IMR-90 (cell line): ENCODE results near the gene KANSL3. TPM values are rescaled to one million over a fixed set of nuclear protein-coding genes. Genes with fewer than 3 reads are reported as not detected.

Source experiments
- ATAC-seq: fragments of 200-7000 bp; cut with Tn5 transposase; 2 replicates; pipeline ENCODE4 v1.9.1; 2020; ENCODE audit warnings: low read depth, mild to moderate bottlenecking, moderate library complexity
- BruUV-seq: library from RNA; stranded (reverse); fragments of 400-500 nt; replicated peaks from 2 replicates; lab custom pipeline; 2021; lab: Mats Ljungman, UMichigan
- CTCF ChIA-PET: fragments of 300-600 bp; formaldehyde crosslinking; extraction: SDS; loops from one replicate; lab custom pipeline; 2021; ENCODE audit warnings: antibody characterized with exemption; lab: Yijun Ruan, JAX
- POLR2A ChIA-PET: fragments of 300-600 bp; sonication (Branson Sonifier 250); formaldehyde crosslinking; loops from one replicate; lab custom pipeline; 2022; ENCODE audit warnings: antibody characterized with exemption; ENCODE audit not compliant: unreplicated experiment; lab: Charles Lee
- DNase-seq: peaks from one replicate; pipeline ENCODE4 v3.0.0; 2013
- H2AFZ ChIP-seq: replicated peaks from 2 replicates; pipeline ENCODE3; 2013; ENCODE audit warnings: low read length, mild to moderate bottlenecking; ENCODE audit not compliant: poor library complexity
- H2AK5ac ChIP-seq: 2 replicates; pipeline ENCODE4 v1.6.1; 2013; ENCODE audit warnings: low read depth, low read length, inconsistent platforms
- H2AK9ac ChIP-seq: replicated peaks from 2 replicates; pipeline ENCODE3; 2013; ENCODE audit warnings: mild to moderate bottlenecking, low read depth, low read length, moderate library complexity; ENCODE audit not compliant: poor library complexity
- H2BK120ac ChIP-seq: 2 replicates; pipeline ENCODE4 v1.6.1; 2013; ENCODE audit warnings: low read depth, low read length, inconsistent platforms
- H2BK15ac ChIP-seq: 3 replicates; pipeline ENCODE4 v1.6.1; 2013; ENCODE audit warnings: low read depth, low read length, inconsistent platforms
- H2BK20ac ChIP-seq: 2 replicates; pipeline ENCODE4 v1.6.1; 2013; ENCODE audit warnings: low read depth, mild to moderate bottlenecking, inconsistent platforms, low read length, moderate library complexity
- H2BK5ac ChIP-seq: 2 replicates; pipeline ENCODE4 v1.6.1; 2013; ENCODE audit warnings: mild to moderate bottlenecking, low read depth, low read length, inconsistent platforms; ENCODE audit not compliant: poor library complexity, severe bottlenecking
- H3K14ac ChIP-seq: replicated peaks from 2 replicates; pipeline ENCODE4 v1.6.1; 2013; ENCODE audit warnings: low read depth, low read length, inconsistent platforms
- H3K18ac ChIP-seq: 2 replicates; pipeline ENCODE4 v1.6.1; 2013; ENCODE audit warnings: low read depth, low read length, control low read depth
- H3K23ac ChIP-seq: 2 replicates; pipeline ENCODE4 v1.6.1; 2013; ENCODE audit warnings: low read depth, low read length, inconsistent platforms
- H3K27ac ChIP-seq: 2 replicates; pipeline ENCODE4 v1.5.1; 2013; ENCODE audit warnings: mild to moderate bottlenecking, control low read depth, low read length; ENCODE audit not compliant: insufficient read depth
- H3K27me3 ChIP-seq: 2 replicates; pipeline ENCODE4 v1.6.1; 2013; ENCODE audit warnings: low read length; ENCODE audit not compliant: control insufficient read depth, insufficient read depth
- H3K36me3 ChIP-seq: 2 replicates; pipeline ENCODE4 v1.6.1; 2013; ENCODE audit warnings: low read length, mixed read lengths; ENCODE audit not compliant: control insufficient read depth, insufficient read depth
- H3K4ac ChIP-seq: 2 replicates; pipeline ENCODE4 v1.6.1; 2013; ENCODE audit warnings: low read depth, low read length, inconsistent platforms
- H3K4me1 ChIP-seq: 2 replicates; pipeline ENCODE4 v1.6.1; 2013; ENCODE audit warnings: low read length, mixed read lengths; ENCODE audit not compliant: control insufficient read depth, insufficient read depth
- H3K4me2 ChIP-seq: 2 replicates; pipeline ENCODE4 v1.6.1; 2013; ENCODE audit warnings: low read depth, mild to moderate bottlenecking, control low read depth, low read length, moderate library complexity
- H3K4me3 ChIP-seq: 2 replicates; pipeline ENCODE4 v1.5.1; 2013; ENCODE audit warnings: low read depth, mild to moderate bottlenecking, control low read depth, low read length, moderate library complexity; ENCODE audit not compliant: insufficient read depth
- H3K56ac ChIP-seq: 2 replicates; pipeline ENCODE4 v1.6.1; 2013; ENCODE audit warnings: low read length, inconsistent platforms; ENCODE audit not compliant: insufficient read depth; ENCODE audit errors: extremely low read depth
- H3K79me1 ChIP-seq, 2 experiments: 2 replicates each; pipeline ENCODE4 v1.6.1; 2013; ENCODE audit warnings: low read length in 2 of 2, inconsistent platforms in 1 of 2, low read depth in 1 of 2
- H3K9ac ChIP-seq: 2 replicates; pipeline ENCODE4 v1.6.1; 2013; ENCODE audit warnings: low read depth, low read length, control low read depth
- H3K9me1 ChIP-seq: 2 replicates; pipeline ENCODE4 v1.6.1; 2013; ENCODE audit warnings: low read length, inconsistent platforms; ENCODE audit not compliant: insufficient read depth
- H3K9me3 ChIP-seq: 2 replicates; pipeline ENCODE4 v1.6.1; 2013; ENCODE audit warnings: low read length; ENCODE audit not compliant: control insufficient read depth, insufficient read depth
- H4K20me1 ChIP-seq: 2 replicates; pipeline ENCODE4 v1.6.1; 2013; ENCODE audit warnings: low read length, inconsistent platforms; ENCODE audit not compliant: insufficient read depth
- H4K5ac ChIP-seq: 2 replicates; pipeline ENCODE4 v1.6.1; 2013; ENCODE audit warnings: mild to moderate bottlenecking, low read depth, low read length, control low read depth
- H4K8ac ChIP-seq, 2 experiments: 2 replicates each; pipeline ENCODE4 v1.6.1; 2013; ENCODE audit warnings: low read depth in 2 of 2, low read length in 2 of 2, control low read depth in 1 of 2, inconsistent platforms in 1 of 2
- H4K91ac ChIP-seq: 2 replicates; pipeline ENCODE4 v1.6.1; 2013; ENCODE audit warnings: low read depth, low read length, inconsistent platforms; ENCODE audit not compliant: insufficient read depth
- CHD1 ChIP-seq: IDR thresholded peaks from 2 replicates; pipeline ENCODE4 v1.6.1; 2012; ENCODE audit warnings: low read depth, low read length, improper control_type of control experiment
- ELK1 ChIP-seq: fragments of 150-350 bp; IDR thresholded peaks from 2 replicates; pipeline ENCODE4 v1.6.1; 2016; ENCODE audit warnings: low read depth, mild to moderate bottlenecking, low read length, moderate library complexity, borderline replicate concordance
- FOS ChIP-seq: fragments of 150-350 bp; IDR thresholded peaks from 2 replicates; pipeline ENCODE4 v1.6.1; 2016; ENCODE audit warnings: low read depth, low read length
- MAZ ChIP-seq: IDR thresholded peaks from 2 replicates; pipeline ENCODE4 v1.6.1; 2012; ENCODE audit warnings: low read depth, mild to moderate bottlenecking, low read length, improper control_type of control experiment, moderate library complexity, borderline replicate concordance
- NFE2L2 ChIP-seq: fragments of 150-350 bp; IDR thresholded peaks from 2 replicates; pipeline ENCODE4 v1.6.1; 2016; ENCODE audit warnings: low read depth, mild to moderate bottlenecking, low read length
- RCOR1 ChIP-seq: IDR thresholded peaks from 2 replicates; pipeline ENCODE4 v1.6.1; 2012; ENCODE audit warnings: mild to moderate bottlenecking, low read length, improper control_type of control experiment; ENCODE audit not compliant: insufficient replicate concordance
- RFX5 ChIP-seq: IDR thresholded peaks from 2 replicates; pipeline ENCODE4 v1.8.0; 2012; ENCODE audit warnings: low read depth, mild to moderate bottlenecking, low read length, moderate library complexity
- USF2 ChIP-seq: fragments of 150-350 bp; IDR thresholded peaks from 2 replicates; pipeline ENCODE4 v1.6.1; 2017; ENCODE audit warnings: mild to moderate bottlenecking, antibody characterized with exemption, low read length, low read depth
- WGBS, 2 experiments: methylation state at CpG; one replicate each; pipeline versions ENCODE4 v1.1.5 to v1.1.7; 2013; ENCODE audit warnings: missing lambda C conversion rate in 2 of 2; ENCODE audit not compliant: insufficient read length in 1 of 2; ENCODE audit errors: extremely low coverage in 2 of 2; 5-methylcytosine and 5-hydroxymethylcytosine counted together
- dilution Hi-C: fragments of 300-500 bp; cut with HindIII; formaldehyde crosslinking; loops from one replicate; pipeline ENCODE4 v1.14.3; 2018; ENCODE audit warnings: low sequenced_read_pairs; ENCODE audit not compliant: unreplicated experiment
- in situ Hi-C: fragments of 300-500 bp; cut with MboI; formaldehyde crosslinking; loops from 3 replicates; pipeline ENCODE4 v1.14.3; 2019; ENCODE audit warnings: low sequenced_read_pairs, inconsistent platforms, mixed read lengths
- intact Hi-C: fragments of 100-400 bp; cut with micrococcal nuclease; formaldehyde crosslinking; loops from 2 replicates; pipeline ENCODE4 v1.10.0; 2022
- polyA plus RNA-seq, 3 experiments: library from polyadenylated mRNA; depleted of rRNA; stranded (reverse); fragments of >200 nt; gene quantifications; 2 replicates each; pipeline ENCODE4 v1.2.3, GENCODE V29; 2012; ENCODE audit warnings: low replicate concordance in 1 of 3
- total RNA-seq: library from RNA; depleted of rRNA; stranded (reverse); fragments of >200 nt; gene quantifications from 2 replicates; pipeline ENCODE4 v1.2.3, GENCODE V29; 2012

The KANSL3 gene
- total and polyA plus RNA-seq, 2 of the 4 experiments (the other 2 are of a cell fraction): 22.2 to 26.3 TPM

- DNase-seq (no peak), ATAC-seq (no peak)
- Histone ChIP-seq H3K4me1 (peaks cover 2% of the 10 kb centered on the region; the same call in 1 of the 2 replicates), H3K23ac (no peak overlapping the region), H3K36me3 (peaks cover 62% of the 10 kb centered on the region), H2BK5ac (no peak overlapping the region), H3K4me2 (no peak overlapping the region), H3K4ac (no peak overlapping the region), H2BK120ac (no peak overlapping the region), H2AK5ac (no peak overlapping the region), H3K79me1 (peaks cover 7 to 29% of the 10 kb centered on the region in 2 experiments; a peak in 3 of 4 replicates), H2BK20ac (no peak overlapping the region), H3K9ac (no peak overlapping the region), H4K8ac (no peak overlapping the region), H3K56ac (no peak overlapping the region), H4K5ac (no peak overlapping the region), H3K4me3 (no peak overlapping the region), H2AK9ac (peak overlapping the region; percentile 7), H3K27me3 (no peaks in the 10 kb centered on the region), H4K20me1 (peaks cover 9% of the 10 kb centered on the region), H3K14ac (no peak overlapping the region), H3K18ac (no peak overlapping the region), H2AFZ (no peak overlapping the region), H2BK15ac (no peak overlapping the region), H3K9me1 (peaks cover 9% of the 10 kb centered on the region), H3K27ac (no peak overlapping the region), H3K9me3 (no peaks in the 10 kb centered on the region), H4K91ac (no peak overlapping the region)
- intact Hi-C loops: no loop called here
- CTCF ChIA-PET: no interaction called here
- POLR2A ChIA-PET: no interaction called here
- dilution Hi-C loops: no loop called here
- no TSS peak for BruUV-seq
- TF ChIP-seq FOS (no peak), USF2 (no peak), ELK1 (no peak), CHD1 (no peak), RFX5 (no peak), RCOR1 (no peak), NFE2L2 (no peak), MAZ (no peak)
- WGBS, 2 experiments: no CpG with 5 or more reads among the region's 2 CpGs
- in situ Hi-C loops: loop anchor here (25.0 kb wide), 1 partner anchor 360 kb away; no protein-coding TSS in a partner anchor
These were observed 35.7 kb downstream of the KANSL3 start for GRCh38 chr2:96602330-96602823.
